NOMO-1 treated with DMSO at 0.1 percent for 48 hours (cell line): ENCODE data around the gene ZFYVE9.
"Not testable (repeated sequence)": the region's sequence is repeated elsewhere in the genome, so short reads cannot be mapped to it uniquely, and the experiment has no call there.

Experiments
- DNase-seq: peaks from one replicate; lab custom pipeline; 2025; ENCODE audit not compliant: unreplicated experiment; lab: John Stamatoyannopoulos, UW

Gene ZFYVE9

GRCh38 chr1:52141513-52142219, at the start of gene ZFYVE9:
Gene ZFYVE9 (plus strand): TSS chr1:52142089. CDS start chr1:52233207, 91,118 bp downstream.
- DNase-seq, result peak; percentile 46

- not testable (repeated sequence) for DNase-seq
Observed at GRCh38 chr1:52094300-52094699, 47.6 kb upstream of the ZFYVE9 start.

GRCh38 chr1:52096216-52096615, 45.7 kb upstream of the ZFYVE9 start:
- peak; percentile 33 for DNase-seq

GRCh38 chr1:52098139-52098871, 43.6 kb upstream of the ZFYVE9 start:
- DNase-seq, result no peak

GRCh38 chr1:52102336-52103013, 39.4 kb upstream of the ZFYVE9 start:
- DNase-seq, result no peak

GRCh38 chr1:52111492-52111891, 30.4 kb upstream of the ZFYVE9 start:
- DNase-seq, result peak; percentile 66

- DNase-seq, result no peak
Observed at GRCh38 chr1:52112489-52112888, 29.4 kb upstream of the ZFYVE9 start.

GRCh38 chr1:52119301-52120079, 22.4 kb upstream of the ZFYVE9 start:
- no peak for DNase-seq

GRCh38 chr1:52122384-52122783, 19.5 kb upstream of the ZFYVE9 start:
- DNase-seq, result no peak

GRCh38 chr1:52123622-52124021, 18.3 kb upstream of the ZFYVE9 start:
- DNase-seq, result no peak

- no peak for DNase-seq
Observed at GRCh38 chr1:52125736-52126359, 16.0 kb upstream of the ZFYVE9 start.

- peak; percentile 37 for DNase-seq
Observed at GRCh38 chr1:52127181-52128180, 14.4 kb upstream of the ZFYVE9 start.

GRCh38 chr1:52139817-52140540, 1.9 kb upstream of the ZFYVE9 start:
- peak; percentile 91 for DNase-seq

- peak; percentile 68 for DNase-seq
Observed at GRCh38 chr1:52140633-52141512, 1.0 kb upstream of the ZFYVE9 start.

GRCh38 chr1:52142220-52143183, 613 bp downstream of the ZFYVE9 start:
- peak; percentile 22 for DNase-seq

GRCh38 chr1:52145137-52145536, 3.2 kb downstream of the ZFYVE9 start:
- no peak for DNase-seq

GRCh38 chr1:52150445-52150844, 8.6 kb downstream of the ZFYVE9 start:
- not testable (repeated sequence) for DNase-seq
